Large intestine (tissue), 3 donors: ENCODE measurements around the gene SPNS2. TPM values are rescaled to one million over a fixed set of nuclear protein-coding genes. Genes with fewer than 3 reads are reported as not detected.

ENCODE experiments used
- DNase-seq, 2 donors: peaks; one replicate each; pipeline versions ENCODE4 v3.0.0 to v3.0.0-alpha.2; 2013
- H3K27ac ChIP-seq: one replicate; pipeline ENCODE4 v1.5.1; 2013; ENCODE audit warnings: low read length
- H3K27me3 ChIP-seq: 2 replicates; pipeline ENCODE4 v1.6.1; 2013; ENCODE audit warnings: low read length; ENCODE audit not compliant: control insufficient read depth, insufficient read depth
- H3K36me3 ChIP-seq: 2 replicates; pipeline ENCODE4 v1.6.1; 2013; ENCODE audit warnings: low read length; ENCODE audit not compliant: control insufficient read depth, insufficient read depth
- H3K4me1 ChIP-seq: one replicate; pipeline ENCODE4 v1.6.1; 2013; ENCODE audit warnings: low read length; ENCODE audit not compliant: control insufficient read depth, insufficient read depth
- H3K4me3 ChIP-seq: one replicate; pipeline ENCODE4 v1.5.1; 2013; ENCODE audit warnings: low read length
- H3K9me3 ChIP-seq: one replicate; pipeline ENCODE4 v1.6.1; 2013; ENCODE audit warnings: mild to moderate bottlenecking, low read depth, low read length, moderate library complexity; ENCODE audit not compliant: control insufficient read depth
- WGBS: methylation state at CpG from one replicate; pipeline ENCODE4 v1.1.5; 2013; ENCODE audit warnings: low lambda C conversion rate; ENCODE audit not compliant: insufficient coverage; 5-methylcytosine and 5-hydroxymethylcytosine counted together
- polyA plus RNA-seq: library from polyadenylated mRNA; unstranded; fragments of 120-200 nt; gene quantifications from one replicate; pipeline ENCODE4 v1.2.1, GENCODE V29; 2013

SPNS2 gene
- polyA plus RNA-seq, 1 donor: 13.3 TPM

GRCh38 chr17:4532860-4533522, 34.3 kb downstream of the SPNS2 start:
- no CpG with 5 or more reads among the region's 33 CpGs for WGBS
- no peak overlapping the region for H3K27ac ChIP-seq
- peaks cover 16% of the 10 kb centered on the region for H3K36me3 ChIP-seq
- no peak for DNase-seq
- no peaks in the 10 kb centered on the region for H3K27me3 ChIP-seq
- peaks cover 3% of the 10 kb centered on the region for H3K9me3 ChIP-seq
- H3K4me3 ChIP-seq: no peak overlapping the region
- H3K4me1 ChIP-seq: peaks cover 19% of the 10 kb centered on the region

DNA sequence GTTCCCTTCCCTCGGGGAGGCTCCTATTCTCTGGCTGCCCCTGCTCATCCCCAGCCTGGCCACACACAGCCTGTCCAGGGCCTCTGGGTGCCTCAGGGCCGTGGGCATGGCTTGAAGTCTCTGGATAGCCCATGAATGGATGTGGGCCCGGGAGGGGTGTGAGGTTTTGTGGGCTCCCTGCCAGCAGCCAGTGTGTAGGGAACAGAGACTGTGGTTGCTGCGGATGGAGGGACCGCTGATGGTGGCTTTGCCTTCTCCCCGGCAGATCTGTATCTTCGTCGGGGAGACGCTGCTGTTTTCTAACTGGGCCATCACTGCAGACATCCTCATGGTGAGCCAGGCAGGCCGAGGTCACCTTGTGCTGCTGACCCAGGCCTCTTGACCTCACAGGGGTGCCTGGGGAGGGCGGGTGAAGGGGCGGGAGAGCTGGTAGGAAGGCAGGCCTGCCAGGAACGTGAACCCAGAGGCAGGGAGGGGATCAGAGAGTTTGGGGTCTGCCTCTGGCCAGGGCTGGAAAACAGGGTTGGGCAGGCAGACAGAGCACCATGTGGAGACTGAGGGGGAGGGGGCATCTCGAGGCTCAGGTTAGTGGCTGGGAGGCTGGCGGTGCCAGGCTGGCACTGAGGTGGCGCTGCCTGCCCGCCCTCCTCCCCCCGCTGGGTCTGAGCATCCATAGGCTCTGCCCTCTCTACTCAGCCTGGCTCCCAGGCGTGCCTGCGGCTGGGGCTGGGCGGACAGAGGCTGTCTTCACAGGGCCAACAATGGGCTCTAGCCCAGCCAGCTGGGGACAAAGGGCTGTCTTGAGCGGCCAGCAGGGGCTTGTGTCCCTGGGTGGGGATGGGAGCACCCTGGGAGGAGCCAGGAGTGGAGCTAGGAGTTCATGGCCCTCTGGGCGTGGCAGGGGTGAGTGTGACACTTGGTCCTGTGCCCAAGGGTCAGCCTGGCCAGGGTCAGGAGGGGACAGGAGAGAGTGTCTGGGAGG, 35.1 kb downstream of the SPNS2 start:
- Histone ChIP-seq H3K36me3 (peaks cover 23% of the 10 kb centered on the region), H3K27me3 (no peaks in the 10 kb centered on the region), H3K4me3 (no peak overlapping the region), H3K4me1 (peaks cover 19% of the 10 kb centered on the region), H3K9me3 (peaks cover 3% of the 10 kb centered on the region), H3K27ac (no peak overlapping the region)
- no CpG with 5 or more reads among the region's 23 CpGs for WGBS
- DNase-seq: peak in 1 of 2 donors; percentile 27

GRCh38 chr17:4534515-4534914, 35.8 kb downstream of the SPNS2 start:
- Histone ChIP-seq H3K4me3 (no peak overlapping the region), H3K27ac (no peak overlapping the region), H3K27me3 (no peaks in the 10 kb centered on the region), H3K4me1 (peaks cover 19% of the 10 kb centered on the region), H3K9me3 (peaks cover 3% of the 10 kb centered on the region), H3K36me3 (peaks cover 30% of the 10 kb centered on the region)
- WGBS: no CpG with 5 or more reads among the region's 17 CpGs
- DNase-seq: no peak

DNA sequence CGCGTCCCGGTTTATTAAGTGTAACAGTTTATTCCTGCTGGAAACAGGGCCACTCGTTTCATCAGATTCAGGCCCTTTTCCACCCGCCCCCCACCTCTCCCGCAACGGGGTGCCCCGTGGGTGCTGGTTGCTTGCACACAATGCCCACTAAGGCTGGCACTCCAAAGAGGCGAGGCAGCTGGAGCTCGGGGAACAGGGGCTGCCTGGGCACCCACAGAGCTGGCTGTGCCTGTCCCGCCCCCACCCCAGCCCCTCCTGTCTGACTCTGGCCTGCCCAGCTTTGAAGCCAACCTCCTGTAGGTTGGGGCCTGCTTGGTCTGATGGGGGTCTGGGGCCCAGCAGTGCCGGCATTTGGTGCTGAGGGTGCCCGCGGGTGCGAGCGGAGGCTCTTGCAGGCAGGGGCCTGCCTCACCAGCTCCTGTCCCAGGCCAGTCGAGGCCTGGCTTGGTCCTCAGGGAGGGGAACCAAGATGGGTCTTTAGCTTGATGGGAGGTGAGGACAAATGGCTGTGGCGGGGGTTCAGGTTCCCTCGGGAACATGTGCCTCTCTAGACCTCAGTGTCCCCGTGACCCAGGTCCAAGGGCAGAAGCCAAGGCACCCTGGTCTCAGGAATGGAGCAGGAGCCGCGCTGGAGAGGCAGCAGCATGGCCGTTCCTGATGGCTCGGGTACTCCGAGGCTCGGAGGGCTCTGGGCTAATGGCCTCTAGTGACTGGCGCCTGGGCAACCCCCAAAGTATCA, 36.4 kb downstream of the SPNS2 start:
- no peak for DNase-seq
- H3K9me3 ChIP-seq: peaks cover 3% of the 10 kb centered on the region
- no peak overlapping the region for H3K4me3 ChIP-seq
- no CpG with 5 or more reads among the region's 27 CpGs for WGBS
- H3K27ac ChIP-seq: no peak overlapping the region
- peaks cover 36% of the 10 kb centered on the region for H3K36me3 ChIP-seq
- peaks cover 24% of the 10 kb centered on the region for H3K4me1 ChIP-seq
- H3K27me3 ChIP-seq: no peaks in the 10 kb centered on the region

DNA sequence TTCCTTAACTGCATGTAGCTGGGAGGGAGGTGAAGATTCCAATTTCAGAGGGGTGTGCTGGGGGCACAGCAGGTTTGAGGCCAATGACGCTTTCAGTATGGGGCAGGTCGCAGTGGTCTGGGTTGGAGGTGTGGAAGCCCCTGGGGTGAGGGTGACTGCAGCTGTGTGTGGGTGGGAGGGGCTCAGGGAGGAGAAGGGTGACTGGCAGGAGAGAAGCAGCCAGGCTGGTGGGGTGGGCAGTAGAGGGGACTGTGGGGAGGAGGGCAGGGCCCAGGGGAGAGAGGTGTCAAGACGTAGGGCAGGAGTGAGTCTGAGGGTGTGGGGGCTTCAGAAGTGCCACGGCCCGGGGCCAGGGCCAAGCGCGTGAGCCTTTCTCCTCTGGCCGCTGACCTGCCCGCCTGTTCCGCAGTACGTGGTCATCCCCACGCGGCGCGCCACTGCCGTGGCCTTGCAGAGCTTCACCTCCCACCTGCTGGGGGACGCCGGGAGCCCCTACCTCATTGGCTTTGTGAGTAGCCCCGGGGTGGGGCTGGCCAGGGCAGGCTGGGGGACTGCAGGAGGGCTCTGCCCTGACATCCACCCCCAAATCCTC, 37.1 kb downstream of the SPNS2 start:
- no peak for DNase-seq
- H3K36me3 ChIP-seq: peaks cover 39% of the 10 kb centered on the region
- H3K27me3 ChIP-seq: no peaks in the 10 kb centered on the region
- H3K27ac ChIP-seq: no peak overlapping the region
- no CpG with 5 or more reads among the region's 19 CpGs for WGBS
- H3K4me3 ChIP-seq: no peak overlapping the region
- H3K4me1 ChIP-seq: peaks cover 30% of the 10 kb centered on the region
- peaks cover 3% of the 10 kb centered on the region for H3K9me3 ChIP-seq

- peaks cover 45% of the 10 kb centered on the region for H3K36me3 ChIP-seq
- H3K4me3 ChIP-seq: no peak overlapping the region
- no peaks in the 10 kb centered on the region for H3K27me3 ChIP-seq
- no peak overlapping the region for H3K27ac ChIP-seq
- no CpG with 5 or more reads among the region's 19 CpGs for WGBS
- DNase-seq: peak; percentile 52 to 73
- H3K9me3 ChIP-seq: peaks cover 3% of the 10 kb centered on the region
- H3K4me1 ChIP-seq: peaks cover 35% of the 10 kb centered on the region
Measured at GRCh38 chr17:4536259-4536741, 37.6 kb downstream of the SPNS2 start.

DNA sequence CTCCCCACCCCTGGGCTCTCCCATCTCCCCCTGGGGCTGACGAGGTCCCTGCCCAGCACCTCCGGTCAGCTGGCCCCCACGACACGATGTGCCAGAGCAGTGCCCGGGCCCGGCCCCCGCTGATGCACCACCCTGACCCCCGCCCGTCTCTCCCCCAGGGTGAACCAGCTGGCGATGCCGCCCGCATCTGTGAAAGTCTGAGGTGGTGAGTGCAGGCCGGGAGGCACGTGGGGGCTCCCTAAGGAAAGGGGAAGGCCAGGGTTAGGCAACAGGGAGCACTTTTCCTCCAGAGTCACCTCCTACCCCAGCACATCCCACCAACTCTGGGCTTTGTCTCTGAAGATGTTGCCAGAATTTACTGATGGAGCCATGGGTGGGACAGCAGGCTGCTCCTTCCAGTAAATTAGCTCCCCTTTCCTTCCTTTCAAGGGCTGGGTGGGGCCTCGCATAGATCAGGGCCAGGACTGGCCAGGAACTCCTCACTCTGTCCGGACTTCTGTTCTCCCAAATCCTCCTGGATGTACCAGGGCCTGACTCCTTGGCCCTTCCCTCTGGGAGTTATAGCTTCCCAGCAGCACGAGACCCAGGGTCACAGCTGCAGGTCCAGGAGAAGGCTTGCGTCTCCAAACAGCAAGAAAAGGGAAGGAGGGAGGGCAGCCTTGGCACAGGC, 38.2 kb downstream of the SPNS2 start:
- no peak overlapping the region for H3K4me3 ChIP-seq
- H3K27me3 ChIP-seq: no peaks in the 10 kb centered on the region
- no peak overlapping the region for H3K27ac ChIP-seq
- H3K9me3 ChIP-seq: peaks cover 3% of the 10 kb centered on the region
- DNase-seq: no peak
- H3K4me1 ChIP-seq: peaks cover 41% of the 10 kb centered on the region
- peaks cover 51% of the 10 kb centered on the region for H3K36me3 ChIP-seq
- WGBS: no CpG with 5 or more reads among the region's 18 CpGs

DNA sequence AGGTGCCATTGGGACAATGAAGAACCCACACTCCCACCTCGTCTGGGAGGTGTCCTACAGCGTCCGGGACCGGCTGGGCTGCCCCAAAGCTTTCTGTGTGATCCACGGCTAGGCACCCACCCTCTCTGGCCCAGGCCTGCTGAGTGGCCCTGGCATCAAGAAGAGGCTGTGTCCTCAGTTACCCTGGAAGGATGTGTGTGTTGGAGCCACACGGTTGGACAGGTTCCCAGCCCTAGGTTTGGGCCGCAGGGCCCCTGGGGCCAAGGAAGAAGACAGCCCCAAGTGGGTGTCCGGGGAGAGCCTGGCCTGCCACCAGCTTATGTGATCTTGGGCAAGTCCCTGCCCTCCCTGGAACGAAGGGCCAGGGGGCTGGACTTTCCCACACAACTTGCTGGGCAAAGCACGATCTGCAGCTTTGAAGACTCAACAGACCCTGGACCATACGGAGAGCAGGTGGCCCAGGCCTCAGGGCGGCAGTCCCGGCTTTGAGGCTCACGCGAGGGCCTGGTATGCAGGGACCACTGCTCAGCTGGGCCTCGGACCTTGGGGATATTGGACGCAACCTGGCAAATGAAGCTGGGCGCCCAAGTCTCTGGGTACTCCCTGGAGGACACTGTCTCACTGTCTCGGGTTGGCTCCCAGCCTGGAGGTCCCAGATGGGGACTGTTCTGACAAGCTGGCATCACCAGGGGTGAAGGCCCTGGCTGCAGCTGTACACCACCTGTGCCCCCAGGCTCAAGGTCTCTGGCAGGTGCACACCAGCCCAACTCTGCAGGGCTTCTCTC, 39.0 kb downstream of the SPNS2 start:
- H3K9me3 ChIP-seq: peaks cover 3% of the 10 kb centered on the region
- no peak for DNase-seq
- no peak overlapping the region for H3K27ac ChIP-seq
- WGBS: no CpG with 5 or more reads among the region's 19 CpGs
- peaks cover 43% of the 10 kb centered on the region for H3K4me1 ChIP-seq
- no peaks in the 10 kb centered on the region for H3K27me3 ChIP-seq
- peaks cover 56% of the 10 kb centered on the region for H3K36me3 ChIP-seq
- H3K4me3 ChIP-seq: no peak overlapping the region
